ENCODE data around the gene NDC80. TPM values are rescaled to one million over a fixed set of nuclear protein-coding genes. Genes with fewer than 3 reads are reported as not detected.

Gene NDC80
- total and polyA plus RNA-seq, 9 of the 15 experiments (the other 6 are each of a cell fraction or from before 2014, with no cell fraction given), result 65.2 to 97.9 (median 83.3) TPM

GRCh38 chr18:2535419-2535910, 35.9 kb upstream of the NDC80 start (continued):
- TF ChIP-seq, protein P1, sequence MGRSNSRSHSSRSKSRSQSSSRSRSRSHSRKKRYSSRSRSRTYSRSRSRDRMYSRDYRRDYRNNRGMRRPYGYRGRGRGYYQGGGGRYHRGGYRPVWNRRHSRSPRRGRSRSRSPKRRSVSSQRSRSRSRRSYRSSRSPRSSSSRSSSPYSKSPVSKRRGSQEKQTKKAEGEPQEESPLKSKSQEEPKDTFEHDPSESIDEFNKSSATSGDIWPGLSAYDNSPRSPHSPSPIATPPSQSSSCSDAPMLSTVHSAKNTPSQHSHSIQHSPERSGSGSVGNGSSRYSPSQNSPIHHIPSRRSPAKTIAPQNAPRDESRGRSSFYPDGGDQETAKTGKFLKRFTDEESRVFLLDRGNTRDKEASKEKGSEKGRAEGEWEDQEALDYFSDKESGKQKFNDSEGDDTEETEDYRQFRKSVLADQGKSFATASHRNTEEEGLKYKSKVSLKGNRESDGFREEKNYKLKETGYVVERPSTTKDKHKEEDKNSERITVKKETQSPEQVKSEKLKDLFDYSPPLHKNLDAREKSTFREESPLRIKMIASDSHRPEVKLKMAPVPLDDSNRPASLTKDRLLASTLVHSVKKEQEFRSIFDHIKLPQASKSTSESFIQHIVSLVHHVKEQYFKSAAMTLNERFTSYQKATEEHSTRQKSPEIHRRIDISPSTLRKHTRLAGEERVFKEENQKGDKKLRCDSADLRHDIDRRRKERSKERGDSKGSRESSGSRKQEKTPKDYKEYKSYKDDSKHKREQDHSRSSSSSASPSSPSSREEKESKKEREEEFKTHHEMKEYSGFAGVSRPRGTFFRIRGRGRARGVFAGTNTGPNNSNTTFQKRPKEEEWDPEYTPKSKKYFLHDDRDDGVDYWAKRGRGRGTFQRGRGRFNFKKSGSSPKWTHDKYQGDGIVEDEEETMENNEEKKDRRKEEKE (IDR thresholded peaks at IDR 0.05; ENCODE audit: borderline replicate concordance in 1 of 2, control insufficient read depth in 1 of 2, low read depth in 2 of 2, low read length in 1 of 2), result no peak

DNA sequence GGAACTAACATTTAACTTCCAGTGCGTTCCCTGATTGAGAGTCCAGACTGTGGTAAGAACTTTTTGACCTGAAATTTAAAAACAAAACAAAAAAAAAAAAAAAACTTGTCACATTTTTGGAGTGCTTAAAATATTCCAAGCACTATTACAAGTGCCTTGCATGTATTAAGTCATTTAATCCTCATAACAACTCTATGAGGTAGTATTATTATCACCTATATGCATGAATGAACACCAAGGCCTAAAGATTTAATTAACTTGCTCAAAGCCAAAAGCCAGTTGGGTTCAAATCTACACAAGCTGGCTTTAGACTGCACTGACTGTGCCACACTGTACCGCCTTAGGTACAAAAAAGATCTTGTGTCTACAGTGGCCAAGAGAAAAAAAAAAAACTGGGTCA, 35.3 kb upstream of the NDC80 start:
- 88% methylated on average over 2 of the region's 2 CpGs for WGBS (ENCODE audit: insufficient coverage, low coverage, missing lambda C conversion rate)
- CTCF ChIA-PET (ENCODE audit: low intra/inter-chr PET ratio), result no interaction called here
- no peak overlapping the region for H3K9ac ChIP-seq (ENCODE audit: insufficient read depth in 1 of 2, low read depth in 2 of 2, low read length in 2 of 2)

More for the DNA sequence above, 35.3 kb upstream of the NDC80 start:
- intact Hi-C loops (cut with micrococcal nuclease) (no loop called here), in situ Hi-C loops (cut with MboI) (loop anchor here (5.0 to 25.0 kb wide), 2 partner anchors 424 to 949 kb away; no protein-coding TSS in a partner anchor)
- H3K9me1 ChIP-seq (ENCODE audit: control insufficient read depth, insufficient read depth, low read length), result no peaks in the 10 kb centered on the region
- no peak overlapping the region for H3K27ac ChIP-seq (ENCODE audit: extremely low read depth, low read depth, low read length)
- H3K4me1 ChIP-seq (replicated peaks in 1 of 2; ENCODE audit: control insufficient read depth in 2 of 2, insufficient read depth in 2 of 2, low read length in 2 of 2), result no peaks in the 10 kb centered on the region
- no peaks in the 10 kb centered on the region for H3K27me3 ChIP-seq (ENCODE audit: control insufficient read depth in 2 of 2, insufficient read depth in 2 of 2, low read length in 2 of 2)
- H3K4me2 ChIP-seq (ENCODE audit: insufficient read depth, low read length), result no peak overlapping the region
- DNase-seq (ENCODE audit: extremely low read depth in 1 of 4, low spot score in 3 of 4), result no peak
- no peak for TF ChIP-seq HDAC2 (IDR thresholded peaks at IDR 0.05)
- no peak for TF ChIP-seq CREB1 (IDR thresholded peaks at IDR 0.05)
- TF ChIP-seq CREB1 (CRISPR knock-in tag; IDR thresholded peaks at IDR 0.05), result no peak
- no peak for TF ChIP-seq MITF (IDR thresholded peaks at IDR 0.05)
- no peak for TF ChIP-seq CTBP1 (IDR thresholded peaks at IDR 0.05; ENCODE audit: borderline replicate concordance)
- TF ChIP-seq ZNF165 (CRISPR knock-in tag; IDR thresholded peaks at IDR 0.05; ENCODE audit: borderline replicate concordance), result no peak
- TF ChIP-seq TARDBP (IDR thresholded peaks at IDR 0.05), result no peak
- no peak for TF ChIP-seq E2F6 (IDR thresholded peaks at IDR 0.05; ENCODE audit: borderline replicate concordance in 1 of 2, extremely low read depth in 1 of 2, insufficient read depth in 1 of 2, insufficient read length in 1 of 2, low read depth in 1 of 2, low read length in 1 of 2, poor library complexity in 1 of 2, severe bottlenecking in 1 of 2)
- no peak for TF ChIP-seq BCOR (IDR thresholded peaks at IDR 0.05)
- no peak for TF ChIP-seq ZNF561 (CRISPR knock-in tag; conservative IDR thresholded peaks at IDR 0.05)
- TF ChIP-seq USF2 (CRISPR knock-in tag; IDR thresholded peaks at IDR 0.05), result no peak
- TF ChIP-seq JUNB (CRISPR knock-in tag; conservative IDR thresholded peaks at IDR 0.05), result no peak
- no peak for TF ChIP-seq ZNF347 (CRISPR knock-in tag; IDR thresholded peaks at IDR 0.05; ENCODE audit: low read depth)
- ATAC-seq, result no peak
- peaks cover 13% of the 10 kb centered on the region; the same call in 2 of the 3 replicates for H3K36me3 ChIP-seq (ENCODE audit: control insufficient read depth, insufficient read depth, low read length)
- no peak overlapping the region for H2AFZ ChIP-seq (ENCODE audit: low read depth, low read length)
- H3K9me3 ChIP-seq (replicated peaks; ENCODE audit: control insufficient read depth, insufficient read depth, low read depth, low read length), result no peaks in the 10 kb centered on the region
- no peak overlapping the region for H3K4me3 ChIP-seq
- no peak for FAIRE-seq
- no TSS peak for BruUV-seq (replicated peaks)
- POLR2A ChIA-PET, result interaction anchor here (1.4 kb wide), 1 partner anchor 13 kb away, joined by 3 read pairs; no protein-coding TSS in a partner anchor
- H4K20me1 ChIP-seq (replicated peaks; ENCODE audit: control insufficient read depth, insufficient read depth, low read length), result no peaks in the 10 kb centered on the region
- H3K79me2 ChIP-seq (ENCODE audit: control insufficient read depth, insufficient read depth, low read length), result no peaks in the 10 kb centered on the region

All from K562 (cell line).